ENCODE data around the gene AP3S1. TPM values are rescaled to one million over a fixed set of nuclear protein-coding genes. Genes with fewer than 3 reads are reported as not detected.

AP3S1 gene
- total RNA-seq, 1 experiment from 2014 or later: 60.8 TPM

DNA sequence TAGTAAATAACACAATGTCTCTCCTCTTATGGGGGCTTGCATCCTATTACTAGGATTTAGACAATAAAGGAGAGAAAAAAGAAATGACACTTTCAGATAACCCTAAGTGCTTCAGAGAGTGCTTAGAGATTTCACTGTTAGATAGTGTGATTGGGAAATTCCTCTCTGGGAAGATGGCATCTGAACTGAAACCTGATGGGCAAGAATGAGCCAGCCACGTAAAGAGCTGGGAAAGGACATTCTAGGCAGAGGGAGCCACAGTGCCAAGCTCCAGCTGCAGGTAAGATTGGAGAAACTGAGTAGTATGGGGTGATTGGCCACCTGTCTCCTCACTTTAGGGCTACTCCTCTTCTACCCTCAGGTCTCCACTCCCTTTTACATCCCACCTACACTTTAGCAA lies 39.8 kb upstream of the AP3S1 start (continued):
- TF ChIP-seq GRHL2 (CRISPR knock-in tag; IDR thresholded peaks at IDR 0.05; ENCODE audit: insufficient replicate concordance, severe bottlenecking): no peak
- TF ChIP-seq, protein P1, sequence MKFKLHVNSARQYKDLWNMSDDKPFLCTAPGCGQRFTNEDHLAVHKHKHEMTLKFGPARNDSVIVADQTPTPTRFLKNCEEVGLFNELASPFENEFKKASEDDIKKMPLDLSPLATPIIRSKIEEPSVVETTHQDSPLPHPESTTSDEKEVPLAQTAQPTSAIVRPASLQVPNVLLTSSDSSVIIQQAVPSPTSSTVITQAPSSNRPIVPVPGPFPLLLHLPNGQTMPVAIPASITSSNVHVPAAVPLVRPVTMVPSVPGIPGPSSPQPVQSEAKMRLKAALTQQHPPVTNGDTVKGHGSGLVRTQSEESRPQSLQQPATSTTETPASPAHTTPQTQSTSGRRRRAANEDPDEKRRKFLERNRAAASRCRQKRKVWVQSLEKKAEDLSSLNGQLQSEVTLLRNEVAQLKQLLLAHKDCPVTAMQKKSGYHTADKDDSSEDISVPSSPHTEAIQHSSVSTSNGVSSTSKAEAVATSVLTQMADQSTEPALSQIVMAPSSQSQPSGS (CRISPR knock-in tag; IDR thresholded peaks at IDR 0.05; ENCODE audit: borderline replicate concordance, low read depth): no peak
- no peak for TF ChIP-seq OVOL2 (CRISPR knock-in tag; IDR thresholded peaks at IDR 0.05; ENCODE audit: borderline replicate concordance)
- no peak for TF ChIP-seq SP1 (CRISPR knock-in tag; conservative IDR thresholded peaks at IDR 0.05)
- no peak for TF ChIP-seq PRRX2 (CRISPR knock-in tag; IDR thresholded peaks at IDR 0.05)
- TF ChIP-seq SOX15 (CRISPR knock-in tag; IDR thresholded peaks at IDR 0.05): no peak
- no peak for TF ChIP-seq ZNF317 (CRISPR knock-in tag; IDR thresholded peaks at IDR 0.05; ENCODE audit: borderline replicate concordance, low read depth)

DNA sequence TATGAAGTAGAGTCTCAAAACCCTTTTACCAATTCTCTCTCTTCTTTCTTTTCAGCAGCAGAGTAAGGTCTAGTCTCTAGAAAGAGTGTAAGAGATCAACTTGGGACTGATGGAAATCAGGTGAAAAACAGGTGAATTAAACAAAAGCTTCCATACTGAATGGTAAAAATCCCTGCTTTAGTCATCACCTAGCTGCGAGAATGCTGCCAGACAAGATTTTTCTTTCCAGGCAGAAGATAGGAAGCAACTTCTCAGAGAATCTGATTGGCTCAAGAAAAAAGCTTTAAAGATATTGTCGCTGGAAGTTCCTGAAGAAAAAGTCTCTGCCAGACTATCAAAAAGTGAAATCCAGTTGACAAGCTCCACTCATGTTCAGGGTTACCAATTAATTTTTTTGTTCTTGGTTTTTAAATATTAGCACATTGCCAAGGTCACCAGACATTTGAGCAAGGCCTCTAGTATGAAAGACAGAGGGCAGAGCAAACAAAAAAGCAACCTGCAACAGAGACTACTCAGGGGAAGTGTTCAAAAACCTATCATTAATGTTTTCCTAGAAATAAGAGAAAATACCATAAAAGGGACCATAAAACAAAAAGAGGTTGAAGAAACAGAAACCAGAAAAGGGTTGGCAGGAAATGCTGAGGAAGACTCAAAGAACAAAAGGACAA lies 34.6 kb upstream of the AP3S1 start:
- TF ChIP-seq, protein P2, sequence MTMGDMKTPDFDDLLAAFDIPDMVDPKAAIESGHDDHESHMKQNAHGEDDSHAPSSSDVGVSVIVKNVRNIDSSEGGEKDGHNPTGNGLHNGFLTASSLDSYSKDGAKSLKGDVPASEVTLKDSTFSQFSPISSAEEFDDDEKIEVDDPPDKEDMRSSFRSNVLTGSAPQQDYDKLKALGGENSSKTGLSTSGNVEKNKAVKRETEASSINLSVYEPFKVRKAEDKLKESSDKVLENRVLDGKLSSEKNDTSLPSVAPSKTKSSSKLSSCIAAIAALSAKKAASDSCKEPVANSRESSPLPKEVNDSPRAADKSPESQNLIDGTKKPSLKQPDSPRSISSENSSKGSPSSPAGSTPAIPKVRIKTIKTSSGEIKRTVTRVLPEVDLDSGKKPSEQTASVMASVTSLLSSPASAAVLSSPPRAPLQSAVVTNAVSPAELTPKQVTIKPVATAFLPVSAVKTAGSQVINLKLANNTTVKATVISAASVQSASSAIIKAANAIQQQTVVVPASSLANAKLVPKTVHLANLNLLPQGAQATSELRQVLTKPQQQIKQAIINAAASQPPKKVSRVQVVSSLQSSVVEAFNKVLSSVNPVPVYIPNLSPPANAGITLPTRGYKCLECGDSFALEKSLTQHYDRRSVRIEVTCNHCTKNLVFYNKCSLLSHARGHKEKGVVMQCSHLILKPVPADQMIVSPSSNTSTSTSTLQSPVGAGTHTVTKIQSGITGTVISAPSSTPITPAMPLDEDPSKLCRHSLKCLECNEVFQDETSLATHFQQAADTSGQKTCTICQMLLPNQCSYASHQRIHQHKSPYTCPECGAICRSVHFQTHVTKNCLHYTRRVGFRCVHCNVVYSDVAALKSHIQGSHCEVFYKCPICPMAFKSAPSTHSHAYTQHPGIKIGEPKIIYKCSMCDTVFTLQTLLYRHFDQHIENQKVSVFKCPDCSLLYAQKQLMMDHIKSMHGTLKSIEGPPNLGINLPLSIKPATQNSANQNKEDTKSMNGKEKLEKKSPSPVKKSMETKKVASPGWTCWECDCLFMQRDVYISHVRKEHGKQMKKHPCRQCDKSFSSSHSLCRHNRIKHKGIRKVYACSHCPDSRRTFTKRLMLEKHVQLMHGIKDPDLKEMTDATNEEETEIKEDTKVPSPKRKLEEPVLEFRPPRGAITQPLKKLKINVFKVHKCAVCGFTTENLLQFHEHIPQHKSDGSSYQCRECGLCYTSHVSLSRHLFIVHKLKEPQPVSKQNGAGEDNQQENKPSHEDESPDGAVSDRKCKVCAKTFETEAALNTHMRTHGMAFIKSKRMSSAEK (CRISPR knock-in tag; IDR thresholded peaks at IDR 0.05; ENCODE audit: borderline replicate concordance): no peak
- TF ChIP-seq TP53 (CRISPR knock-in tag; IDR thresholded peaks at IDR 0.05) (no peak), ELF4 (CRISPR knock-in tag; IDR thresholded peaks at IDR 0.05; ENCODE audit: low read depth) (no peak), TEAD4 (CRISPR knock-in tag; IDR thresholded peaks at IDR 0.05) (no peak), GRHL2 (CRISPR knock-in tag; IDR thresholded peaks at IDR 0.05; ENCODE audit: insufficient replicate concordance, severe bottlenecking) (no peak), PRRX2 (CRISPR knock-in tag; IDR thresholded peaks at IDR 0.05) (no peak), ZNF232 (CRISPR knock-in tag; IDR thresholded peaks at IDR 0.05) (no peak), FOXK1 (CRISPR knock-in tag; IDR thresholded peaks at IDR 0.05) (no peak), OVOL2 (CRISPR knock-in tag; IDR thresholded peaks at IDR 0.05; ENCODE audit: borderline replicate concordance) (no peak), RORB (CRISPR knock-in tag; IDR thresholded peaks at IDR 0.05) (no peak), HMGA2 (CRISPR knock-in tag; IDR thresholded peaks at IDR 0.05) (no peak), EMX1 (CRISPR knock-in tag; IDR thresholded peaks at IDR 0.05) (no peak), ZNF138 (CRISPR knock-in tag; conservative IDR thresholded peaks at IDR 0.05) (no peak)
- TF ChIP-seq, protein P3, sequence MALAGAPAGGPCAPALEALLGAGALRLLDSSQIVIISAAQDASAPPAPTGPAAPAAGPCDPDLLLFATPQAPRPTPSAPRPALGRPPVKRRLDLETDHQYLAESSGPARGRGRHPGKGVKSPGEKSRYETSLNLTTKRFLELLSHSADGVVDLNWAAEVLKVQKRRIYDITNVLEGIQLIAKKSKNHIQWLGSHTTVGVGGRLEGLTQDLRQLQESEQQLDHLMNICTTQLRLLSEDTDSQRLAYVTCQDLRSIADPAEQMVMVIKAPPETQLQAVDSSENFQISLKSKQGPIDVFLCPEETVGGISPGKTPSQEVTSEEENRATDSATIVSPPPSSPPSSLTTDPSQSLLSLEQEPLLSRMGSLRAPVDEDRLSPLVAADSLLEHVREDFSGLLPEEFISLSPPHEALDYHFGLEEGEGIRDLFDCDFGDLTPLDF (CRISPR knock-in tag; IDR thresholded peaks at IDR 0.05): no peak
- CTCF ChIA-PET: interaction anchor here (1.0 to 1.4 kb wide), 3 partner anchors 19 to 172 kb away, joined by 3 read pairs; no protein-coding TSS in a partner anchor
- ATAC-seq (peak; percentile 57), DNase-seq (ENCODE audit: low spot score) (no peak)
- peak overlapping the region; percentile 94 for H3K27ac Mint-ChIP-seq
- H3K4me1 Mint-ChIP-seq: peaks cover 16% of the 10 kb centered on the region
- H3K27me3 Mint-ChIP-seq (ENCODE audit: low read depth): no peaks in the 10 kb centered on the region
- H3K36me3 Mint-ChIP-seq: peaks cover 22% of the 10 kb centered on the region
- H3K4me3 Mint-ChIP-seq: no peak overlapping the region
- no peaks in the 10 kb centered on the region for H3K9me3 Mint-ChIP-seq
- POLR2A ChIA-PET: interaction anchor here (0.5 kb wide), 1 partner anchor 768 kb away, joined by 3 read pairs; no protein-coding TSS in a partner anchor

All from WTC11 (cell line).